ENCODE data around the gene PRRT1B. TPM values are rescaled to one million over a fixed set of nuclear protein-coding genes. Genes with fewer than 3 reads are reported as not detected.

Gene PRRT1B
- total RNA-seq, 4 donors from 2014 or later = not detected

DNA sequence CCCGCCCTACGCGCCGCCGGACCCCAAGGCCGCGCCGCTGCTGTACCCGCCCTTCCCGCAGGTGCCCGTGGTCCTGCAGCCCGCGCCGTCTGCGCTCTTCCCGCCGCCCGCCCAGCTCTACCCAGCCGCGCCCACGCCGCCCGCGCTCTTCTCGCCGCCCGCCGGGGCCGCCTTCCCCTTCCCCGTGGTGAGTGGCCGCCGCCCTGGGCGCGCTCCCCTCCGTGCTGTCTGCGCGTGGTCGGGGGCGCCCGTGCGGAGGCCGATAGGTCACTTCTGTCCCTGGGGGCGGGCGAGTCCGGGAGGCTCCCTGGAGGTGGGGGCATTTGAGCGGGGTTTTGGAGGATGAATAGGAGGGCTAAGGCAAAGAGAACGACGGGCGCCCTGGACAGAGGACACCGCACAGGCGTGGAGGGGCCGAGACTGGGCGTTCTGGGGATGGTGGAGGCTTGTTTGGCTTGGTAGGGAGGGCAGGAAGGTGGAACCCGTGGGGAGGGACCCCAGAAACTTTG is 9.6 kb downstream of the PRRT1B start:
- peaks cover 52% of the 10 kb centered on the region for H3K27me3 ChIP-seq
- no peak for DNase-seq (ENCODE audit: low spot score in 2 of 2)
- 29% methylated on average over 27 of the region's 54 CpGs for WGBS

DNA sequence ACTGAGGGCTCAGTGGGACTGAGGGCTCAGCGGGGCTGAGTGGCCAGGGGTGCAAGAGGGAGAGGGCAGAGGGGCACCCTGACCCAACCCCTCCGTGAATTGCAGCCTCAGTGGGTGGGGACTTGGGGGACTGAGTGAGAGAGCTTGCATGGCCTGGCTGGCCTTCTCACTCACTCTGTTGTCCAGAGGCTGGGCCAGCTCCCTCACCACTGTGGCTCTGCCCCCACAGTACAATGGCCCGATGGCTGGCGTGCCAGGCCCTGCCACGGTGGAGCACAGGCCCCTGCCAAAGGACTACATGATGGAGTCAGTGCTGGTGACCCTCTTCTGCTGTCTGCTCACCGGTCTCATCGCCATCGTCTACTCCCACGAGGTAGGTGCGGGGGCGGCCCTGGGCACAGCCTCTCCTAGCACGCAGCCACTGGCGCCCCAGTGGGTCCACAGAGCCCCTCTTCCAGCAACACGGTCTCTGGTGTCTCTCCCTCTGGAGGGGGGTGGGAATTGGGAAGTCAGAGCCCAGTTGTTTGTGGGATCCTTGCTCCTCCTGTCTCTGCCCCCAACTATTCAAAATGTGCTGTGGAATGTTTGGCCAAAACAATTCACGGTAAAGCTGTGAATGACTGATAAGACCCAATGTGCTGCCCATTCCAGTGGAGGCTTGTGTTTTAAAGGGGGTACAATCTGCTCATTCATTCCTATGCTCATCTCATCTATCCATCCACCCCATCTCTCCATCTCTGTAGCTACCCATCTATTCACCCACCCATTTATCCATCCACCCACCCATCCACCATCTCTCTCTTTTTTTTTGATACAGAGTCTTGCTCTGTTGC is 10.7 kb downstream of the PRRT1B start:
- H3K9me3 ChIP-seq = peaks cover 5% of the 10 kb centered on the region
- H3K27ac ChIP-seq = no peak overlapping the region
- 86% methylated on average over 14 of the region's 15 CpGs for WGBS
- H3K36me3 ChIP-seq = no peaks in the 10 kb centered on the region
- no peak overlapping the region for H3K4me3 ChIP-seq
- no peak for DNase-seq (ENCODE audit: low spot score in 2 of 2)
- H3K4me1 ChIP-seq = no peaks in the 10 kb centered on the region
- TF ChIP-seq POLR2AphosphoS5 (IDR thresholded peaks at IDR 0.05) (no peak), EP300 (IDR thresholded peaks at IDR 0.05) (no peak), POLR2A (IDR thresholded peaks at IDR 0.05) (no peak)
- TF ChIP-seq, protein P1, sequence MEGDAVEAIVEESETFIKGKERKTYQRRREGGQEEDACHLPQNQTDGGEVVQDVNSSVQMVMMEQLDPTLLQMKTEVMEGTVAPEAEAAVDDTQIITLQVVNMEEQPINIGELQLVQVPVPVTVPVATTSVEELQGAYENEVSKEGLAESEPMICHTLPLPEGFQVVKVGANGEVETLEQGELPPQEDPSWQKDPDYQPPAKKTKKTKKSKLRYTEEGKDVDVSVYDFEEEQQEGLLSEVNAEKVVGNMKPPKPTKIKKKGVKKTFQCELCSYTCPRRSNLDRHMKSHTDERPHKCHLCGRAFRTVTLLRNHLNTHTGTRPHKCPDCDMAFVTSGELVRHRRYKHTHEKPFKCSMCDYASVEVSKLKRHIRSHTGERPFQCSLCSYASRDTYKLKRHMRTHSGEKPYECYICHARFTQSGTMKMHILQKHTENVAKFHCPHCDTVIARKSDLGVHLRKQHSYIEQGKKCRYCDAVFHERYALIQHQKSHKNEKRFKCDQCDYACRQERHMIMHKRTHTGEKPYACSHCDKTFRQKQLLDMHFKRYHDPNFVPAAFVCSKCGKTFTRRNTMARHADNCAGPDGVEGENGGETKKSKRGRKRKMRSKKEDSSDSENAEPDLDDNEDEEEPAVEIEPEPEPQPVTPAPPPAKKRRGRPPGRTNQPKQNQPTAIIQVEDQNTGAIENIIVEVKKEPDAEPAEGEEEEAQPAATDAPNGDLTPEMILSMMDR (IDR thresholded peaks at IDR 0.05) = no peak
- peaks cover 52% of the 10 kb centered on the region for H3K27me3 ChIP-seq

More for the DNA sequence above, 9.6 kb downstream of the PRRT1B start:
- Histone ChIP-seq H3K36me3 (no peaks in the 10 kb centered on the region), H3K9me3 (no peaks in the 10 kb centered on the region), H3K4me3 (no peak overlapping the region), H3K4me1 (no peaks in the 10 kb centered on the region), H3K27ac (no peak overlapping the region)
- no peak for TF ChIP-seq POLR2A (IDR thresholded peaks at IDR 0.05)
- TF ChIP-seq POLR2AphosphoS5 (IDR thresholded peaks at IDR 0.05) = no peak
- TF ChIP-seq EP300 (IDR thresholded peaks at IDR 0.05) = no peak
- TF ChIP-seq, protein P1 (IDR thresholded peaks at IDR 0.05) = no peak

DNA sequence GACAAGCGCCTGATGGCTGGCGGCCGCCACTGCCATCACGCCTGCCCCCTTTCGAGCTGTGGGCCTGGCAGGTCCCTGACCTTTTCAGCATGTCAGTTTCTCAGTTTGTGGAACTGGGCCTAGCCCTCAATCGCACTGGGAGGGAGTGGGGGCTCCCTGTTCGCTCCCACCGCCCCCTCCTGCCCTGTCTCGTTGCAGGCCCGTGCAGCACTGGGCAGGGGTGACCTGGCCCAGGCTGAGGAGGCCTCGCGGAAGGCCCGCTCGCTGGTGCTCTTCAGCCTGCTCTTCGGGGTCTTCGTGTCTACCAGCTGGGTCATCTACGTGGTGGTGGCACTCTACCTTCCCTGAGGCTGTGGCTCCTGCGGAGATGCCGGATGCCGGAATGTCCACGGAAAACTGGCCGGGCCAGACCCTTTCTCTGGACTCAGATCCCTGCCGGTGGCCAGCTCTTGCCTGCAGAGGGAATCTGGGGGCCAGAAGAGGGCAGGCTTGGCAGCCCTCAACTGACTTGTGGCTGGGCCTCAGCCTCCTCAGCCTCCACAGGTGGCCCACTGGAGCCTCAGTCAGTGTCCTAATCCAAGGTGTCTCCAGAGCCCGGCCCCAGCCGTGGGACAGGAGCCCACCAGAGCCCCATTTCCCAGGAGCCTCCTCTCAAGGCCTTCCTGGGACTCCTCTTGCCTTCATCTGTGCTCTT is 12.7 kb downstream of the PRRT1B start:
- Histone ChIP-seq H3K9me3 (peaks cover 5% of the 10 kb centered on the region), H3K4me3 (no peak overlapping the region), H3K27ac (no peak overlapping the region), H3K27me3 (peaks cover 38% of the 10 kb centered on the region), H3K36me3 (no peaks in the 10 kb centered on the region), H3K4me1 (no peaks in the 10 kb centered on the region)
- DNase-seq (ENCODE audit: low spot score in 2 of 2) = no peak
- TF ChIP-seq, protein P1 (IDR thresholded peaks at IDR 0.05) = no peak
- TF ChIP-seq POLR2AphosphoS5 (IDR thresholded peaks at IDR 0.05) = no peak
- no peak for TF ChIP-seq EP300 (IDR thresholded peaks at IDR 0.05)
- no peak for TF ChIP-seq POLR2A (IDR thresholded peaks at IDR 0.05)
- 95% methylated on average over 18 of the region's 25 CpGs for WGBS

DNA sequence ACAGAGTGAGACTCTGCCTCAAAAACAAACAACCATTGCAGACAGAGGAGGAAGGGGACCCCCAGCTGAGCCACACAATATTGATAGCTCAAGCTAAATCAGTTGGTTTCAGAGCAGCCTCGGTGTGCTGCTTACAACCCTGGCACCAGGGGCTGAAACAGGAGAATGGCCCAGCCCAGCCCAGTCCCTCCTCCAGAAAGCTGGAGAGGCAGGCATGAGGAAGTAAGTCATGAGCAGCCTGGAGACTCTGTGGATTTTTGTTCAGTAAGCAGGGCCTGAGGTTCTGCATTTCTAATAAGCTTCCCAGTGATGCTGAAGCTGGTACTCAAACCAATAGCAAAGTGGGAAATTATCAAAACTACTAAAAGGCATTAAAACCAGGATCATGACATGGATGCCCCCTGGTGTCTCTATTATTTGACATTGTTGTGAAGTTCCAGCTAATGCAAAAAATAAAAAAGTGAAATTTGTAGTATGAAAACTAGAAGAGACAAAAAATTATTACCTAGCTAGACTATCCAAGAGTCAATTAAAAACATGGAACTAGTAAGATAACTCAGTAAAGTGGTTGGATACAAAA is 14.2 kb downstream of the PRRT1B start:
- Histone ChIP-seq H3K9me3 (peaks cover 5% of the 10 kb centered on the region), H3K4me3 (no peak overlapping the region), H3K27me3 (peaks cover 23% of the 10 kb centered on the region), H3K27ac (no peak overlapping the region), H3K36me3 (no peaks in the 10 kb centered on the region), H3K4me1 (no peaks in the 10 kb centered on the region)
- TF ChIP-seq POLR2A (IDR thresholded peaks at IDR 0.05) (no peak), EP300 (IDR thresholded peaks at IDR 0.05) (no peak)
- DNase-seq (ENCODE audit: low spot score in 2 of 2) = no peak
- WGBS = 63% methylated on average over 1 of the region's 1 CpG

DNA sequence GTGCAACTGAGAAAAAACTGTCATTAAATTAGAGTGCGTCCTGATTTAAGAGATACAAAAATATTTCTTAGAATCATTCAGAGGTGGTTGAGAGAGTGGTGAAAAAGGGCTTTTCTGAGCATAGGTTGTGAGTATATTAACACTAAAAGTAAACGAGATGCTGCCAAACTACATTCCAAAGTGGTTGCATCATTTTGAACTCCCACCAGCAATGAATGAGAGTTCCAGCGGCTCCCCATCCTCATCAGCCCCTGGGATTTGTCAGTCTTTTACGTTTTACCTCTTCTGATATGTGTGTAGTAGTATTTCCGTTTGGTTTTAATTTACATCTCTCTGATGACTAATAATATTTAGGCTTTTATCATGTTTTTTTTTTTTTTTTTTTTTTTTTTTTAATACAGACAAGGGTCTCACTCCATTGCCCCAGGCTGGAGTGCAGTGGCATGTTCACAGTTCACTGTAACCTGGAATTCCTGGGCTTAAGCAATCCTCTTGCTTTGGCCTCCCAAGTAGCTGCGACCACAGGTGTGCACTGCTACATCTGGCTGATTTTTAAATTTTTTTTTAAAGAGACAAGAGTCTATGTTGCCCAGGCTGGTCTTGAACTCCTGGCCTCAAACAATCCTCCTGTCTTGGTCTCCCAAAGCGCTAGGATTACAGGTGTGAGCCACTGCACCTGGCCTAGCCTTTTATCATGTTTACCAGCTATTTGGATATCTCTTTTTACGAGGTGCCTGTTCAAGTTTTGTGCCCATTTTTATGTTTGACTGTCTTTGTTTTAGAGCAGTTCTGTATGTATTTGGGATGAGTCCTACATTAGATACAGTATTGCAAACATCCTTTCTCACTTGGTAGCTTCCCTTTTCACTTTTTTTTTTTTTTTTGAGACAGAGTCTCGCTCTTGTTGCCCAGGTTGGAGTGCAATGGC is 17.0 kb downstream of the PRRT1B start:
- no peak for DNase-seq (ENCODE audit: low spot score in 2 of 2)

More for the DNA sequence above, 17.0 kb downstream of the PRRT1B start:
- Histone ChIP-seq H3K9me3 (peaks cover 5% of the 10 kb centered on the region), H3K27ac (no peak overlapping the region), H3K36me3 (no peaks in the 10 kb centered on the region), H3K4me1 (no peaks in the 10 kb centered on the region), H3K27me3 (no peaks in the 10 kb centered on the region), H3K4me3 (no peak overlapping the region)
- WGBS = 57% methylated on average over 9 of the region's 9 CpGs
- TF ChIP-seq, protein P1 (IDR thresholded peaks at IDR 0.05) = no peak
- TF ChIP-seq EP300 (IDR thresholded peaks at IDR 0.05) (no peak), POLR2A (IDR thresholded peaks at IDR 0.05) (no peak), POLR2AphosphoS5 (IDR thresholded peaks at IDR 0.05) (no peak)
